SU-DHL-6 (cell line): ENCODE measurements around the gene EFNB1.
"Not testable (repeated sequence)": the region's sequence is repeated elsewhere in the genome, so short reads cannot be mapped to it uniquely, and the experiment has no call there.

Source experiments
- H2AFZ ChIP-seq: fragments of 200-600 bp; sonication (generic); 2 replicates; pipeline ENCODE4 v1.6.1; 2014; ENCODE audit warnings: low read depth, mild to moderate bottlenecking, moderate library complexity, mixed read lengths, antibody characterized with exemption, low read length; ENCODE audit not compliant: severe bottlenecking
- H3F3A ChIP-seq: fragments of 200-600 bp; shearing (Covaris generic); 2 replicates; pipeline ENCODE4 v1.6.0; 2016; ENCODE audit warnings: antibody characterized with exemption, mild to moderate bottlenecking; ENCODE audit not compliant: insufficient read depth
- H3K27ac ChIP-seq: fragments of 200-600 bp; sonication (generic); 2 replicates; pipeline ENCODE4 v1.5.1; 2016; ENCODE audit warnings: low read depth, mild to moderate bottlenecking, low read length, moderate library complexity, mixed read lengths
- H3K27me3 ChIP-seq: fragments of 200-600 bp; sonication (generic), shearing (Covaris generic); 2 replicates; pipeline ENCODE4 v1.6.0; 2014; ENCODE audit warnings: mild to moderate bottlenecking, low read length
- H3K36me3 ChIP-seq: fragments of 200-600 bp; sonication (generic); 2 replicates; pipeline ENCODE4 v1.6.1; 2014; ENCODE audit warnings: mild to moderate bottlenecking, low read length, mixed read lengths
- H3K4me2 ChIP-seq: fragments of 300-600, 200-600 bp; shearing (Covaris generic), sonication (generic); 2 replicates; pipeline ENCODE4 v1.6.0; 2014; ENCODE audit warnings: low read length, low read depth, mild to moderate bottlenecking; ENCODE audit not compliant: poor library complexity, severe bottlenecking
- H3K4me3 ChIP-seq: fragments of 200-600 bp; sonication (generic); 2 replicates; pipeline ENCODE4 v1.5.1; 2014; ENCODE audit warnings: antibody characterized with exemption, low read length, mild to moderate bottlenecking, mixed read lengths; ENCODE audit not compliant: insufficient read depth, poor library complexity, severe bottlenecking
- H3K79me2 ChIP-seq: fragments of 200-600 bp; sonication (generic); 2 replicates; pipeline ENCODE4 v1.6.1; 2014; ENCODE audit warnings: mild to moderate bottlenecking, low read length, moderate library complexity; ENCODE audit not compliant: insufficient read depth
- H3K9ac ChIP-seq: fragments of 200-600 bp; sonication (generic); 2 replicates; pipeline ENCODE4 v1.7.0; 2014; ENCODE audit warnings: mild to moderate bottlenecking, low read length
- H3K9me2 ChIP-seq: fragments of 200-600 bp; sonication (generic); replicated peaks from 2 replicates; pipeline ENCODE4 v1.6.1; 2014; ENCODE audit warnings: low read length; ENCODE audit not compliant: insufficient read depth
- H3K9me3 ChIP-seq: fragments of 200-600 bp; sonication (generic); 2 replicates; pipeline ENCODE4 v1.6.1; 2014; ENCODE audit warnings: low read length, mixed read lengths; ENCODE audit not compliant: insufficient read depth
- H4K20me1 ChIP-seq: fragments of 200-600 bp; sonication (generic); 2 replicates; pipeline ENCODE4 v1.6.1; 2014; ENCODE audit warnings: low read depth, mild to moderate bottlenecking, antibody characterized with exemption, low read length, moderate library complexity, mixed read lengths
- EZH2phosphoT487 ChIP-seq: fragments of 200-600 bp; sonication (generic), shearing (Covaris generic); conservative IDR thresholded peaks from 2 replicates; pipeline ENCODE4 v1.6.1; 2018; ENCODE audit warnings: mild to moderate bottlenecking, antibody characterized with exemption, low read length, moderate library complexity, mixed read lengths
- TF ChIP-seq, protein P1 (sequence below): fragments of 200-600 bp; sonication (generic); IDR thresholded peaks from one replicate; pipeline ENCODE4 v1.5.1; 2017; ENCODE audit warnings: antibody characterized with exemption, mild to moderate bottlenecking, low read length, moderate library complexity; ENCODE audit not compliant: insufficient read depth, poor library complexity, severe bottlenecking

EFNB1 gene

GRCh38 chrX:68828740-68829581 is at the start of gene EFNB1:
Gene EFNB1 (plus strand): TSS chrX:68829021. CDS start chrX:68829777, 756 bp downstream.
- Histone ChIP-seq H3F3A (no peaks in the 10 kb centered on the region), H3K9me3 (no peaks in the 10 kb centered on the region), H3K36me3 (no peaks in the 10 kb centered on the region), H3K9me2 (no peaks in the 10 kb centered on the region), H3K27ac (no peak within 1 kb of the TSS), H3K4me3 (no peak within 1 kb of the TSS), H3K27me3 (no peaks in the 10 kb centered on the region), H4K20me1 (no peaks in the 10 kb centered on the region), H3K79me2 (no peaks in the 10 kb centered on the region), H3K4me2 (no peak within 1 kb of the TSS), H3K9ac (no peak within 1 kb of the TSS), H2AFZ (no peak within 1 kb of the TSS)
- TF ChIP-seq, protein P1, sequence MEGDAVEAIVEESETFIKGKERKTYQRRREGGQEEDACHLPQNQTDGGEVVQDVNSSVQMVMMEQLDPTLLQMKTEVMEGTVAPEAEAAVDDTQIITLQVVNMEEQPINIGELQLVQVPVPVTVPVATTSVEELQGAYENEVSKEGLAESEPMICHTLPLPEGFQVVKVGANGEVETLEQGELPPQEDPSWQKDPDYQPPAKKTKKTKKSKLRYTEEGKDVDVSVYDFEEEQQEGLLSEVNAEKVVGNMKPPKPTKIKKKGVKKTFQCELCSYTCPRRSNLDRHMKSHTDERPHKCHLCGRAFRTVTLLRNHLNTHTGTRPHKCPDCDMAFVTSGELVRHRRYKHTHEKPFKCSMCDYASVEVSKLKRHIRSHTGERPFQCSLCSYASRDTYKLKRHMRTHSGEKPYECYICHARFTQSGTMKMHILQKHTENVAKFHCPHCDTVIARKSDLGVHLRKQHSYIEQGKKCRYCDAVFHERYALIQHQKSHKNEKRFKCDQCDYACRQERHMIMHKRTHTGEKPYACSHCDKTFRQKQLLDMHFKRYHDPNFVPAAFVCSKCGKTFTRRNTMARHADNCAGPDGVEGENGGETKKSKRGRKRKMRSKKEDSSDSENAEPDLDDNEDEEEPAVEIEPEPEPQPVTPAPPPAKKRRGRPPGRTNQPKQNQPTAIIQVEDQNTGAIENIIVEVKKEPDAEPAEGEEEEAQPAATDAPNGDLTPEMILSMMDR = no peak
- TF ChIP-seq EZH2phosphoT487 = no peak

GRCh38 chrX:68781295-68781694 is 47.5 kb upstream of the EFNB1 start:
- not testable (repeated sequence) for H3K4me2 ChIP-seq, H3K27me3 ChIP-seq, H2AFZ ChIP-seq, H3K9ac ChIP-seq, H3K9me3 ChIP-seq, H3K79me2 ChIP-seq, H3F3A ChIP-seq, H3K36me3 ChIP-seq, H3K27ac ChIP-seq, H4K20me1 ChIP-seq, H3K9me2 ChIP-seq, H3K4me3 ChIP-seq

DNA sequence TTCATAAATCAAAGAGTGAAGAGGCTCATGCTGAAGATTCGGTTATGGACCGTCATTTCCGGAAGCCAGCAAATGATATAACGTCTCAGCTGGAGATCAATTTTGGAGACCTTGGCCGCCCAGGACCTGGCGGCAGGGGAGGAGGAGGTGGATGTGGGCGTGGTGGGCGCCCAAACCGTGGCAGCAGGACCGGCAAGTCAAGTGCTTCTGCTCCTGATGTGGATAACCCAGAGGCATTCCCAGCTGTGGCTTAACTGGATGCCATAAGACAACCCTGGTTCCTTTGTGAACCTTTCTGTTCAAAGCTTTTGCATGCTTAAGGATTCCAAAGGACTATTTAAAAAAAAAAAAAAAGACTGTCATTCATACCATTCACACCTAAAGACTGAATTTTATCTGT is 44.0 kb upstream of the EFNB1 start:
- H3K9me3 ChIP-seq = no peaks in the 10 kb centered on the region
- no peaks in the 10 kb centered on the region for H3K79me2 ChIP-seq
- no peak overlapping the region for H3K4me2 ChIP-seq

GRCh38 chrX:68786581-68786980 is 42.2 kb upstream of the EFNB1 start:
- not testable (repeated sequence) for H3K9me2 ChIP-seq, H3K4me3 ChIP-seq, H3K27me3 ChIP-seq, H4K20me1 ChIP-seq, H3K79me2 ChIP-seq, H3K9ac ChIP-seq, H3K9me3 ChIP-seq, H3K4me2 ChIP-seq, H3K36me3 ChIP-seq, H2AFZ ChIP-seq, H3F3A ChIP-seq, H3K27ac ChIP-seq

More for the DNA sequence above, 44.0 kb upstream of the EFNB1 start:
- Histone ChIP-seq H3K27me3 (no peaks in the 10 kb centered on the region), H3F3A (no peaks in the 10 kb centered on the region), H3K9ac (no peak overlapping the region), H2AFZ (no peak overlapping the region), H3K9me2 (no peaks in the 10 kb centered on the region), H3K4me3 (no peak overlapping the region), H3K27ac (no peak overlapping the region), H3K36me3 (no peaks in the 10 kb centered on the region), H4K20me1 (no peaks in the 10 kb centered on the region)
- TF ChIP-seq EZH2phosphoT487 = no peak
- TF ChIP-seq, protein P1 = no peak
